Stimulated activated CD8-positive, alpha-beta memory T cell treated with anti-CD3 and anti-CD28 coated beads, Interleukin-7, amount 100 ng/mL, for 48 hours (primary cell): ENCODE results near the gene CACNG4.

ENCODE experiments used
- DNase-seq, 2 donors: peaks; one replicate each; pipeline ENCODE4 v3.0.0-alpha.2; 2020; ENCODE audit warnings: low read depth in 1 of 2; ENCODE audit errors: extremely low read depth in 1 of 2

The CACNG4 gene

GRCh38 chr17:66983414-66984021 is 19.0 kb downstream of the CACNG4 start:
- DNase-seq = no peak

- no peak for DNase-seq
These were observed 20.2 kb downstream of the CACNG4 start for GRCh38 chr17:66984730-66985129.

- DNase-seq = no peak
These were observed 21.1 kb downstream of the CACNG4 start for GRCh38 chr17:66985338-66986237.

- DNase-seq = no peak
These were observed 22.2 kb downstream of the CACNG4 start for GRCh38 chr17:66986659-66987058.

GRCh38 chr17:66987059-66987616 is 22.6 kb downstream of the CACNG4 start:
- no peak for DNase-seq

GRCh38 chr17:66988069-66988798 is 23.7 kb downstream of the CACNG4 start:
- DNase-seq = no peak

GRCh38 chr17:66989076-66989475 is 24.6 kb downstream of the CACNG4 start:
- no peak for DNase-seq

GRCh38 chr17:66989579-66989978 is 25.1 kb downstream of the CACNG4 start:
- DNase-seq = no peak

- no peak for DNase-seq
These were observed 25.5 kb downstream of the CACNG4 start for GRCh38 chr17:66990047-66990446.

- DNase-seq = no peak
These were observed 28.5 kb downstream of the CACNG4 start for GRCh38 chr17:66992911-66993442.

GRCh38 chr17:66994361-66994760 is 29.9 kb downstream of the CACNG4 start:
- DNase-seq = no peak

GRCh38 chr17:66994930-66995535 is 30.5 kb downstream of the CACNG4 start:
- DNase-seq = no peak

- DNase-seq = no peak
These were observed 31.4 kb downstream of the CACNG4 start for GRCh38 chr17:66995944-66996343.

- no peak for DNase-seq
These were observed 32.4 kb downstream of the CACNG4 start for GRCh38 chr17:66996926-66997325.

- DNase-seq = no peak
These were observed 38.7 kb downstream of the CACNG4 start for GRCh38 chr17:67003231-67003630.

GRCh38 chr17:67004181-67004580 is 39.7 kb downstream of the CACNG4 start:
- DNase-seq = no peak

- DNase-seq = no peak
These were observed 42.8 kb downstream of the CACNG4 start for GRCh38 chr17:67007266-67007665.

GRCh38 chr17:67008101-67008500 is 43.6 kb downstream of the CACNG4 start:
- DNase-seq = no peak

- no peak for DNase-seq
These were observed 47.1 kb downstream of the CACNG4 start for GRCh38 chr17:67011527-67012175.

GRCh38 chr17:67013891-67014290 is 49.4 kb downstream of the CACNG4 start:
- no peak for DNase-seq
